HFF-Myc (cell line): Measurements from ENCODE around the gene TSPAN9.

Experiments used
- DNase-seq: peaks from one replicate; pipeline ENCODE4 v3.0.0-alpha.2; 2011; ENCODE audit warnings: low read depth; ENCODE audit errors: extremely low read depth
- H3K4me3 ChIP-seq: replicated peaks from 2 replicates; pipeline ENCODE4 v1.5.1; 2011; ENCODE audit warnings: low read depth, mild to moderate bottlenecking, control low read depth, low read length
- CTCF ChIP-seq: IDR thresholded peaks from 2 replicates; pipeline ENCODE4 v1.5.1; 2012; ENCODE audit warnings: mild to moderate bottlenecking, low read depth, low read length, control low read depth; ENCODE audit errors: missing control alignments

The TSPAN9 gene

GRCh38 chr12:3116106-3116844, 39.1 kb downstream of the TSPAN9 start:
- no peak for TF ChIP-seq CTCF
- DNase-seq: no peak
- no peak overlapping the region for H3K4me3 ChIP-seq

GRCh38 chr12:3117144-3117581, 40.0 kb downstream of the TSPAN9 start:
- H3K4me3 ChIP-seq: peak overlapping the region; percentile 14
- no peak for DNase-seq
- TF ChIP-seq CTCF: no peak

GRCh38 chr12:3117591-3118015, 40.4 kb downstream of the TSPAN9 start:
- H3K4me3 ChIP-seq: peak overlapping the region; percentile 14
- peak; percentile 85 for DNase-seq
- TF ChIP-seq CTCF: no peak

GRCh38 chr12:3119192-3119755, 42.1 kb downstream of the TSPAN9 start:
- no peak for DNase-seq
- TF ChIP-seq CTCF: no peak

GRCh38 chr12:3119756-3120601, 42.8 kb downstream of the TSPAN9 start:
- no peak for DNase-seq
- no peak for TF ChIP-seq CTCF
- H3K4me3 ChIP-seq: no peak overlapping the region

More at GRCh38 chr12:3119192-3119755, 42.1 kb downstream of the TSPAN9 start:
- H3K4me3 ChIP-seq: no peak overlapping the region

- no peak for TF ChIP-seq CTCF
- no peak overlapping the region for H3K4me3 ChIP-seq
- DNase-seq: no peak
Observed at GRCh38 chr12:3120701-3121100, 43.5 kb downstream of the TSPAN9 start.
